ENCODE data around the gene PIK3C3. TPM values are rescaled to one million over a fixed set of nuclear protein-coding genes. Genes with fewer than 3 reads are reported as not detected.
"Not testable (repeated sequence)": the region's sequence is repeated elsewhere in the genome, so short reads cannot be mapped to it uniquely, and the experiment has no call there.

PIK3C3 gene
- total RNA-seq, 4 donors from 2014 or later = 61.3 to 77.4 (median 72.5) TPM

DNA sequence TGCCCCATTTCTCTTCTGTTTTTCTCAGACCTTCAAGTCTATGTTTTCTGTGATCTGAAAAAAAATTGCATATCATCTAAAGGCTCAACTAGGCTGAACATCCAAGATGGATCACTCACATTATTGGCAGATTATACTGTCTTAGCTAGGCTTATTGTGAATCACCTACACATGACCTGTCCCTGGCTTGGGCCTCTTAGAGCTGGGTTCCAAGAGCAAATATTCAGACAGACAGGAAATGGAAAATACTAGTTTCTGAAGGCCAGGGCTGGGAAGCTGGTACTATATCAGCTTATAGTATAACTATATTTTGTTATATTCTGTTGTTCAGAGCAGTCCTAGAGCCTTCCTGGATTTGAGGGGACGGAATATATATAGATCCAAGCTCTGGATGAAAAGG is 90.3 kb downstream of the PIK3C3 start:
- intact Hi-C loops (cut with DNase I) = no loop called here
- no peaks in the 10 kb centered on the region for H3K9me3 ChIP-seq
- peaks cover 6 to 14% of the 10 kb centered on the region in 2 donors for H3K36me3 ChIP-seq
- WGBS, 2 donors = 97 to 98% methylated on average over 1 of the region's 1 CpG
- TF ChIP-seq CTCF (IDR thresholded peaks at IDR 0.05) (no peak), POLR2A (IDR thresholded peaks at IDR 0.05) (no peak)
- no peaks in the 10 kb centered on the region for H3K4me1 ChIP-seq
- no peak for DNase-seq
- no peak overlapping the region for H3K27ac ChIP-seq
- no peak overlapping the region for H3K4me3 ChIP-seq (replicated peaks in 1 of 3)
- H3K27me3 ChIP-seq = no peaks in the 10 kb centered on the region

DNA sequence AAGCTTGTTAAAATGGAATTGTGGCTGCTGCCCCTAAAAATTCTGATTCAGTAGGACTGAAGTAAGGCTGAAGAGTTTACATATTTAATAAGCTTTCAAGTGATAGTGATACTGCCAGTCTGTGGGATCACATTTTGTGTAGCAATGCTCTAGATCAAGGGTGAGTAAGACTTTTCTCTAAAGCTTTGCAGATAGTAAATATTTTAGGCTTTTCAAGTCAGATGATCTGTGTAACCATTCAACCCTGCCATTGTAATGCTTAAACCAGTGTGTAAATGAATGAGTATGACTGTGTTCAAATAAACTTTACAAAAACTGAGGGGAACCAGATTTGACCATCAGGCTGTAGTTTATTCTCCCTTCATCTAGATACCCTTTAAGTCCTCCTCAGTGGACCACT is 92.7 kb downstream of the PIK3C3 start:
- H3K36me3 ChIP-seq = peaks cover 4 to 6% of the 10 kb centered on the region in 2 donors
- H3K27me3 ChIP-seq = no peaks in the 10 kb centered on the region
- H3K27ac ChIP-seq = no peak overlapping the region
- H3K4me3 ChIP-seq (replicated peaks in 1 of 3) = no peak overlapping the region
- no peaks in the 10 kb centered on the region for H3K4me1 ChIP-seq
- no peaks in the 10 kb centered on the region for H3K9me3 ChIP-seq
- no peak for DNase-seq
- intact Hi-C loops (cut with DNase I) = no loop called here
- TF ChIP-seq POLR2A (IDR thresholded peaks at IDR 0.05) (no peak), CTCF (IDR thresholded peaks at IDR 0.05) (no peak)

DNA sequence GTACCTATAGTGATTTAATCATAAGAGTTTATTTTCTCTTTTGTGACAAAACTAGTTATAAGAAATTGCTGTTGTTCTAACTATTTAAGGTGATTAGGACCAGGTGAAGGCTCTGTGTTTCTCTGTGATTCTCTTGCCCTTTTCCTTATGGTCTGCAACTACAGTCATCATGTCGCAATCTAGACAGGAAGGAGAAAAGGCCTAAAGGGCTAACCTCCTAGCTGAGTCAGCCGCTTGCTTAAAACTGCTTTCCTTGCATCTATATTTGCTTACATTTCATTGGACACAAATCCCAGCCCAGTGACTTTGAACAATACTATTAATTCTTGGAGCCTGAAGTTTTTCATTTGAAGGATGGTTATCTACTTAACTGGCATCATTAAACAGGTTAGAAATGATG is 93.1 kb downstream of the PIK3C3 start:
- H3K27ac ChIP-seq = no peak overlapping the region

DNA sequence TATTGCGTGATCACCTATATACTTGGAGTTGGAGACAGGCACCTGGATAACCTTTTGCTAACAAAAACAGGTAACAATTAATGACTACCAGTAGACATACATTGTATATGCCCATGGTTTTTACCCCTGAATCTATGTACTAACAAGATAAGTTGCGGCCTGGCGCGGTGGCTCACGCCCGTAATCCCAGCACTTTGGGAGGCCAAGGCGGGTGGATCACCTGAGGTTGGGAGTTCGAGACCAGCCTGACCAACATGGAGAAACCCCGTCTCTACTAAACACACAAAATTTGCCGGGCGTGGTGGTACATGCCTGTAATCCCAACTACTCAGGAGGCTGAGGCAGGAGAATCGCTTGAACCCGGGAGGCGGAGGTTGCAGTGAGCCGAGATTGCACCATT is 94.5 kb downstream of the PIK3C3 start:
- WGBS, 2 donors = 97% methylated on average over 15 of the region's 15 CpGs
- intact Hi-C loops (cut with DNase I); H3K36me3 ChIP-seq; H3K27me3 ChIP-seq; H3K27ac ChIP-seq; H3K4me3 ChIP-seq (replicated peaks in 1 of 3); DNase-seq; H3K9me3 ChIP-seq; H3K4me1 ChIP-seq: not testable (repeated sequence)

More for the DNA sequence above, 93.1 kb downstream of the PIK3C3 start:
- H3K4me3 ChIP-seq (replicated peaks in 1 of 3) = no peak overlapping the region
- no peak for DNase-seq
- H3K36me3 ChIP-seq = peaks cover 4 to 6% of the 10 kb centered on the region in 2 donors
- WGBS, 2 donors = 90 to 91% methylated on average over 2 of the region's 2 CpGs
- no peaks in the 10 kb centered on the region for H3K27me3 ChIP-seq
- intact Hi-C loops (cut with DNase I) = no loop called here
- no peak for TF ChIP-seq CTCF (IDR thresholded peaks at IDR 0.05)
- no peak for TF ChIP-seq POLR2A (IDR thresholded peaks at IDR 0.05)
- H3K4me1 ChIP-seq = no peaks in the 10 kb centered on the region
- H3K9me3 ChIP-seq = no peaks in the 10 kb centered on the region

DNA sequence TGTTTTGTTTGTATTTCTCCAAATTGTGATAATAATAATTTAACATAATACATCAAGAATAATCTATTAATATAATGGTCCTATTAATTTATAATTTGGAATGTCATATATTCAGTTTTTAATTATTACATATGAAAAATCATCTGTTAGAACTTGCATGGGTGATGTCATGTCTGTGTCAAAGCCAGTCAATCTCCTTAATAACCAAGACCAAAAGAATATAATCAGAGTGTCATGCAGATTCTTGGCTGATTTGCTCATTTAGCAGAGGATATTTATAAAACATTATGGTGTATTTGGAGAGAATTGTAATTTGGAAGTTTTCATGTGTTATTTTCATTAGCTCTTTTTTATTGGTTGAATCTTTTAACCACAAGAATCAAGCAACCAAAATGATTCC is 96.4 kb downstream of the PIK3C3 start:
- intact Hi-C loops (cut with DNase I) = no loop called here
- Histone ChIP-seq H3K27me3 (no peaks in the 10 kb centered on the region), H3K27ac (no peak overlapping the region), H3K36me3 (peaks cover 3 to 4% of the 10 kb centered on the region in 2 donors), H3K4me1 (peaks cover 0 to 4% of the 10 kb centered on the region in 2 donors), H3K4me3 (replicated peaks in 1 of 3) (no peak overlapping the region), H3K9me3 (no peaks in the 10 kb centered on the region)
- no peak for TF ChIP-seq CTCF (IDR thresholded peaks at IDR 0.05)
- TF ChIP-seq POLR2A (IDR thresholded peaks at IDR 0.05) = no peak
- no peak for DNase-seq

DNA sequence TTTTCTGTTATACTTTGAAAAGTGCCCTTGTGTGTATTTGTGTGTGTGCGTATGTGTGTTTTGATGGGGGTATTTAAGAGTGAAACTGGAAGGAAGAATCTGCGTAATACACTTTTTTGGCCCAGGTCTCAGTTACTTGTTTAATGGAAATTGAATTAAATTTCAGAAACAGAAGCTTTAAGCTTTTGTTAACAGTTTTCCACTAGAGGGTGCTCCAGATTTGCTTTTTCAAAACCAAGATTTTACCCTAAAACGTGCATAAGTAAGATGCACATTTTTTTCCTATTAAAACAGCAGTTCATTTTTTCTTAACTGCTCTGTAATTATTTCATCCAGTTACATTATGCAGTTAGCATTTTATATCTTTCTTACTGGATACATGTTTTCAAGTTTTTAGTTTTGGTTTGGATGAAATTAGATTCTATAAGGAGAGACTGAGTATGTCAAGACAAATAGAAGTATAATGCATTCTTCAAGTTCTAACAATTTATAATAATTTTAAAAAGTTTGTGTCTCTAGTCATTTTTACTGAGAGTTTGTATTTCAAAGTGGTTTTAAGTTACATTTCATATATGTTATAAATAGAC is 97.2 kb downstream of the PIK3C3 start:
- no peak overlapping the region for H3K27ac ChIP-seq
- TF ChIP-seq CTCF (IDR thresholded peaks at IDR 0.05) (peak in 2 of 6 experiments; percentile 30 to 32), POLR2A (IDR thresholded peaks at IDR 0.05) (no peak)
- no peaks in the 10 kb centered on the region for H3K27me3 ChIP-seq
- DNase-seq = no peak
- WGBS, 2 donors = 61 to 63% methylated on average over 3 of the region's 3 CpGs
- H3K4me1 ChIP-seq = peaks cover 0 to 4% of the 10 kb centered on the region in 2 donors
- H3K9me3 ChIP-seq = no peaks in the 10 kb centered on the region
- intact Hi-C loops (cut with DNase I) = no loop called here
- H3K4me3 ChIP-seq (replicated peaks in 1 of 3) = no peak overlapping the region
- H3K36me3 ChIP-seq = peaks cover 3 to 4% of the 10 kb centered on the region in 2 donors
